ENCODE measurements around the gene NPPA. TPM values are rescaled to one million over a fixed set of nuclear protein-coding genes. Genes with fewer than 3 reads are reported as not detected.

The NPPA gene
- total and polyA plus RNA-seq, 10 of the 15 experiments (the other 5 are each of a cell fraction or from before 2014, with no cell fraction given) = 0.31 to 0.39 TPM; not detected in 8

Small RNAs within 50 kb of the gene (small RNA-seq; reads per million reads assigned to genes)
- gene RF02156 (not detected), gene RF02157 (not detected), gene RF02158 (not detected)

Other genes with a start within 250 kb of the NPPA start
Only the 7 nearest of the 15 such genes appear.
- gene AGTRAP, start 111.6 kb downstream of the NPPA start, total RNA-seq (2014; rRNA removed) = 12.8 and 16.1 TPM in 2 replicates
- 5.8 and 7.9 TPM in 2 replicates for gene AGTRAP, start 111.6 kb downstream of the NPPA start, total RNA-seq (2014; rRNA removed; fragmentation: Illumina TruSeq; extraction: Trizol)
- 10.0 and 12.7 TPM in 2 replicates for gene AGTRAP, start 111.6 kb downstream of the NPPA start, total RNA-seq (2021)
- gene AGTRAP, start 111.6 kb downstream of the NPPA start, polyA plus RNA-seq (2011; rRNA removed) = 3.5 and 7.7 TPM in 2 replicates
- gene AGTRAP, start 111.6 kb downstream of the NPPA start, polyA plus RNA-seq (2014; fragmentation: Illumina TruSeq; extraction: Trizol) = 2.3 and 7.0 TPM in 2 replicates
- gene AGTRAP, start 111.6 kb downstream of the NPPA start, polyA plus RNA-seq (2014; fragmentation: Nextera tagmentation; extraction: Ambion mirVana) = 1 to 10 TPM; 3.0 to 4.1 TPM
- 14.6 and 16.3 TPM in 2 replicates for gene AGTRAP, start 111.6 kb downstream of the NPPA start, polyA plus RNA-seq (2014; rRNA removed)
- 10 to 100 TPM; 14.5 to 17.4 TPM for gene AGTRAP, start 111.6 kb downstream of the NPPA start, polyA plus RNA-seq (2016; fragmentation: Nextera tagmentation; extraction: Ambion mirVana)
- gene C1orf167, start 85.6 kb downstream of the NPPA start, total RNA-seq (2014; rRNA removed) = 0.17 TPM in 1 of 2 replicates, not detected in the other
- not detected in 2 replicates for gene C1orf167, start 85.6 kb downstream of the NPPA start, total RNA-seq (2014; rRNA removed; fragmentation: Illumina TruSeq; extraction: Trizol)
- gene C1orf167, start 85.6 kb downstream of the NPPA start, total RNA-seq (2021) = 0.31 TPM in 1 of 2 replicates, not detected in the other
- gene C1orf167, start 85.6 kb downstream of the NPPA start, polyA plus RNA-seq (2011; rRNA removed) = not detected in 2 replicates
- not detected in 2 replicates for gene C1orf167, start 85.6 kb downstream of the NPPA start, polyA plus RNA-seq (2014; fragmentation: Illumina TruSeq; extraction: Trizol)
- not detected for gene C1orf167, start 85.6 kb downstream of the NPPA start, polyA plus RNA-seq (2014; fragmentation: Nextera tagmentation; extraction: Ambion mirVana)
- gene C1orf167, start 85.6 kb downstream of the NPPA start, polyA plus RNA-seq (2014; rRNA removed) = not detected in 2 replicates
- not detected for gene C1orf167, start 85.6 kb downstream of the NPPA start, polyA plus RNA-seq (2016; fragmentation: Nextera tagmentation; extraction: Ambion mirVana)
- 16.1 and 16.8 TPM in 2 replicates for gene MTHFR, start 41.8 kb downstream of the NPPA start, total RNA-seq (2014; rRNA removed)
- gene MTHFR, start 41.8 kb downstream of the NPPA start, total RNA-seq (2014; rRNA removed; fragmentation: Illumina TruSeq; extraction: Trizol) = 9.7 and 10.0 TPM in 2 replicates
- 15.8 and 16.6 TPM in 2 replicates for gene MTHFR, start 41.8 kb downstream of the NPPA start, total RNA-seq (2021)
- 8.0 and 13.1 TPM in 2 replicates for gene MTHFR, start 41.8 kb downstream of the NPPA start, polyA plus RNA-seq (2011; rRNA removed)
- 5.0 and 9.0 TPM in 2 replicates for gene MTHFR, start 41.8 kb downstream of the NPPA start, polyA plus RNA-seq (2014; fragmentation: Illumina TruSeq; extraction: Trizol)
- gene MTHFR, start 41.8 kb downstream of the NPPA start, polyA plus RNA-seq (2014; fragmentation: Nextera tagmentation; extraction: Ambion mirVana) = 1 to 10 TPM; 1.0 to 1.2 TPM
- gene MTHFR, start 41.8 kb downstream of the NPPA start, polyA plus RNA-seq (2014; rRNA removed) = 14.1 and 15.1 TPM in 2 replicates
- gene MTHFR, start 41.8 kb downstream of the NPPA start, polyA plus RNA-seq (2016; fragmentation: Nextera tagmentation; extraction: Ambion mirVana) = 1 to 10 TPM; 8.1 to 9.2 TPM
- 9.3 and 9.9 TPM in 2 replicates for gene CLCN6, start 41.6 kb downstream of the NPPA start, total RNA-seq (2014; rRNA removed)
- gene CLCN6, start 41.6 kb downstream of the NPPA start, total RNA-seq (2014; rRNA removed; fragmentation: Illumina TruSeq; extraction: Trizol) = 8.0 and 9.0 TPM in 2 replicates
- 18.3 and 20.8 TPM in 2 replicates for gene CLCN6, start 41.6 kb downstream of the NPPA start, total RNA-seq (2021)
- 10.0 and 12.0 TPM in 2 replicates for gene CLCN6, start 41.6 kb downstream of the NPPA start, polyA plus RNA-seq (2011; rRNA removed)
- 16.5 TPM in 2 replicates for gene CLCN6, start 41.6 kb downstream of the NPPA start, polyA plus RNA-seq (2014; fragmentation: Illumina TruSeq; extraction: Trizol)
- gene CLCN6, start 41.6 kb downstream of the NPPA start, polyA plus RNA-seq (2014; fragmentation: Nextera tagmentation; extraction: Ambion mirVana) = 1 to 10 TPM; 2.2 to 2.4 TPM
- 19.7 and 20.9 TPM in 2 replicates for gene CLCN6, start 41.6 kb downstream of the NPPA start, polyA plus RNA-seq (2014; rRNA removed)
- gene CLCN6, start 41.6 kb downstream of the NPPA start, polyA plus RNA-seq (2016; fragmentation: Nextera tagmentation; extraction: Ambion mirVana) = 10 to 100 TPM in 1 of 2 experiments, 1 to 10 TPM in 1; 9.5 to 10.5 TPM
- not detected in 2 replicates for gene NPPB, start 11.2 kb upstream of the NPPA start, total RNA-seq (2014; rRNA removed)
- not detected in 2 replicates for gene NPPB, start 11.2 kb upstream of the NPPA start, total RNA-seq (2014; rRNA removed; fragmentation: Illumina TruSeq; extraction: Trizol)
- gene NPPB, start 11.2 kb upstream of the NPPA start, total RNA-seq (2021) = not detected in 2 replicates
- gene NPPB, start 11.2 kb upstream of the NPPA start, polyA plus RNA-seq (2011; rRNA removed) = not detected in 2 replicates
- not detected in 2 replicates for gene NPPB, start 11.2 kb upstream of the NPPA start, polyA plus RNA-seq (2014; fragmentation: Illumina TruSeq; extraction: Trizol)
- gene NPPB, start 11.2 kb upstream of the NPPA start, polyA plus RNA-seq (2014; fragmentation: Nextera tagmentation; extraction: Ambion mirVana) = not detected
- not detected in 2 replicates for gene NPPB, start 11.2 kb upstream of the NPPA start, polyA plus RNA-seq (2014; rRNA removed)
- not detected for gene NPPB, start 11.2 kb upstream of the NPPA start, polyA plus RNA-seq (2016; fragmentation: Nextera tagmentation; extraction: Ambion mirVana)
- 40.4 and 46.5 TPM in 2 replicates for gene KIAA2013, start 78.6 kb upstream of the NPPA start, total RNA-seq (2014; rRNA removed)
- 12.8 and 15.3 TPM in 2 replicates for gene KIAA2013, start 78.6 kb upstream of the NPPA start, total RNA-seq (2014; rRNA removed; fragmentation: Illumina TruSeq; extraction: Trizol)
- 42.4 and 43.2 TPM in 2 replicates for gene KIAA2013, start 78.6 kb upstream of the NPPA start, total RNA-seq (2021)
- 22.3 and 36.7 TPM in 2 replicates for gene KIAA2013, start 78.6 kb upstream of the NPPA start, polyA plus RNA-seq (2011; rRNA removed)
- 4.3 and 13.1 TPM in 2 replicates for gene KIAA2013, start 78.6 kb upstream of the NPPA start, polyA plus RNA-seq (2014; fragmentation: Illumina TruSeq; extraction: Trizol)
- gene KIAA2013, start 78.6 kb upstream of the NPPA start, polyA plus RNA-seq (2014; fragmentation: Nextera tagmentation; extraction: Ambion mirVana) = 1 to 10 TPM; 1.9 to 5.0 TPM
- gene KIAA2013, start 78.6 kb upstream of the NPPA start, polyA plus RNA-seq (2014; rRNA removed) = 44.9 and 46.5 TPM in 2 replicates
- 1 to 10 TPM; 5.3 to 6.6 TPM for gene KIAA2013, start 78.6 kb upstream of the NPPA start, polyA plus RNA-seq (2016; fragmentation: Nextera tagmentation; extraction: Ambion mirVana)
- 30.8 and 35.9 TPM in 2 replicates for gene PLOD1, start 86.9 kb upstream of the NPPA start, total RNA-seq (2014; rRNA removed)
- 19.9 and 20.3 TPM in 2 replicates for gene PLOD1, start 86.9 kb upstream of the NPPA start, total RNA-seq (2014; rRNA removed; fragmentation: Illumina TruSeq; extraction: Trizol)
- gene PLOD1, start 86.9 kb upstream of the NPPA start, total RNA-seq (2021) = 41.2 and 42.6 TPM in 2 replicates
- gene PLOD1, start 86.9 kb upstream of the NPPA start, polyA plus RNA-seq (2011; rRNA removed) = 15.5 and 33.5 TPM in 2 replicates
- gene PLOD1, start 86.9 kb upstream of the NPPA start, polyA plus RNA-seq (2014; fragmentation: Illumina TruSeq; extraction: Trizol) = 13.8 and 23.9 TPM in 2 replicates
- 10 to 100 TPM; 10.6 to 11.5 TPM for gene PLOD1, start 86.9 kb upstream of the NPPA start, polyA plus RNA-seq (2014; fragmentation: Nextera tagmentation; extraction: Ambion mirVana)
- 25.7 and 33.2 TPM in 2 replicates for gene PLOD1, start 86.9 kb upstream of the NPPA start, polyA plus RNA-seq (2014; rRNA removed)
- 10 to 100 TPM; 32.9 to 37.3 TPM for gene PLOD1, start 86.9 kb upstream of the NPPA start, polyA plus RNA-seq (2016; fragmentation: Nextera tagmentation; extraction: Ambion mirVana)

Measured in GM12878 (cell line).